NCI-H2081 (cell line): ENCODE measurements around the gene PPP1CC.
"Not testable (repeated sequence)": the region's sequence is repeated elsewhere in the genome, so short reads cannot be mapped to it uniquely, and the experiment has no call there.

Experiments used
- DNase-seq, 2 experiments: peaks; one replicate each; lab custom pipeline; 2025; lab: John Stamatoyannopoulos, UW

The PPP1CC gene

GRCh38 chr12:110742718-110743570, at the start of gene PPP1CC:
Gene PPP1CC, minus strand, starts transcription at chr12:110742891. Its CDS starts 184 bp downstream, at chr12:110742707.
- DNase-seq, result peak; percentile 96 to 98

DNA sequence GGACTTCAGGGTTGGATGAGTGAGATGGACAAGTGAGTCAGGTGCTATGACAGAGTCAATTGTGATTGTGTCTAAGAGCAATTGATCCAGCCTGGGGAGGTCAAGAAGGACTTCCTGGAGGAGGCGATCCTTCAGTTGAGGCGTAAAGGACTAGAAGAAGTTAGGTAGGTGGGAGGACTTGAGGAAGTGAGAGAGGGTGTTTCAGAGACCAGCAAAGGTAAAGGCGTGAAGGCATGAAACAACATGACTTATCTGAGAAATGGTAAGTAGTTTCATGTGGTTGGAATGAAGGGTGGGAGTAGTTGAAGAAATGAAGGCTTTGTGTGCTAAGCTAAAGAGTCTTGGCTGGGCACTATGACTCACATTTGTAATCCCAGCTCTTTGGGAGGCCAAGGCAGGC, 48.9 kb upstream of the PPP1CC start:
- DNase-seq, result no peak

DNA sequence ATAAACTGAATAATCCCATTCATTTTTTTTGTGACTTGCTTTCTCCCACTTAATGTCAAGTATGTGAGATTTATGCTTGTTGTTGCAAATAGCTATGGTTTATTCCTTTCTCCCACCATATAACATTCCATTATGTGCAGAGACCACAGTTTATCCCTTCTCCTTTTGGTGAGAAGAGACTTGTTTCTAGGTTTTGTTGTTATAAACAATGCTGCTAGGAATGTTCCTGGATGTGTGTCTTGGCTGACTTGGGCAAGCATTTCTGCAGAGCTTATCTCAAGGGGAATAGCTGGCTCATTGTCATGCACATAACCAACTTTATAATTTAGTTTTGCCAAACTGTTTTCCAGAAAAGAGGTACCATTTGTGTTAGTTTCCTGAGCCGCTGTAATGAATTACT, 47.6 kb upstream of the PPP1CC start:
- no peak for DNase-seq

DNA sequence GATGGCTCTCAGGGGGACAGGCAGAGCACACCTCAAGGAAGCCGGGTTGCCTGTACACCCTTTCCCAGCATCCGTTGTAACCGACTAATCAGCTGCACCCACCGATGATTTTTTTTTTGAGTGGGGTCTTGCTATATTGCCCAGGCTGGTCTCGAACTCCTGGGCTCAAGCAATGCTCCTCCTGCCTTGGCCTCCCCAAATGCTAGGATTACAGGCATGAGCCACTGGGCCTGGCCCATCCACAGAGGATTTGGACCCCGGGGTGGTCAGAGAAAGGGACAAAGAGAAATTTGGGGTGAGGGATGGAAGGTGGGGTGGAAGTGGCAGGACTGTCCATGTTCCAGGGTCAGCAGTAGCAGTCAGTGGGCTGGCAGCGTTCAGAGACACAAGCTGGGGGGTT, 43.3 kb upstream of the PPP1CC start:
- DNase-seq, result no peak

DNA sequence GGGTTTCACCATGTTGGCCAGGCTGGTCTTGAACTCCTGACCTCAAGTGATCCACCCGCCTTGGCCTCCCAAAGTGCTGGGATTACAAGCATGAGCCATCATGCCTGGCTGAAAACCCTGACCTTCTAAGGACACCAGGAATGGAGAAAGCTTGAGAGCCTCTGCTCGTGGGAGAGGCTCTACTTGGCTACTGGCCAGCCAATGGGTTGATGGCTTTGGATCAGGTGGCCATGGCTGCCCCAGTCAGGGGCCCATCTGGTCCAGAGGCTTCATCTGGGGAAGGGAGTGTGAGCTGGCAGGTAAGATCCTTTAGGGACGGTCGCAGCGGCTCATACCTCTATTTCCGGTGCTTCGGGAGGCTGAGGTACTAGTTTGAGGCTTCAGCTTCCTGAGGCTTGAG, 42.5 kb upstream of the PPP1CC start:
- DNase-seq, result no peak

DNA sequence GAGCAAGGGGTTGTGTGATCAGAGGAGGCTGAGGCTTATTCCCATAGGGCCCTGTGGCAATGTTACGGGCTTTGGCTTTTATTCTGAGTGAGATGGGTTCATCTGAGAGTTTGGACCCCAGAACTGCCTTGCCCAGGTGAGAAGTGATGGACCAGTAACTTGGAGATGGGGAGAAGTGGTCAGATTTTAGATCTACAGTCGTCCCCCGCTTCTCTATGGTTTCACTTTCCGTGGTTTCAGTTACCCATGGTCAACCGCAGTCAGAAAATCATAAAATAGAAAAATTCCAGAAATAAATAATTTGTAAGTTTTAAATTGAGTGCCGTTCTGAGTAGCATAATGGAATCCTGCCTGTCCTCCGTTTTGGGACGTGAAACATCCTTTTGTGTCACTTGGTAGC, 40.2 kb upstream of the PPP1CC start:
- no peak for DNase-seq

- DNase-seq, result no peak
These were observed 39.4 kb upstream of the PPP1CC start for GRCh38 chr12:110782094-110782493.

DNA sequence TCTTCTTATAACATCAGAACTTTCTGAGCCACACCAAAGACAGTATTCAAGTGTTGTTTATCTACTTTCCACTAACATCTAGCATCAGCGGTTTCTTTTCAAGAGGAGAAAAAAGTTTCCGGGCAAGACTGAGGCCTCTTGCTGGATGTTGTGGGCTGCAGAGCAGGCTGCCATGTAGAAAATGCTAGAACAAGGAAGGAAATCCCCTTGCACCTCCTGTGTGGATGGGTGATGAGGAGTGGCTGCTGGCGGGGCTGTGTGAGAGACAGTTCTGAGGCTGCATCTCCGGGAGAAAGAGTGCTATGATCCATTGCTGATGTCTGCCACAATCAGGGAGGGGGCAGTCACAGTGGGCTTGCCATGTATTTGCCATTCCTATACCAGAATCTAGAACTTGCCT, 37.8 kb upstream of the PPP1CC start:
- no peak for DNase-seq

- no peak for DNase-seq
These were observed 36.3 kb upstream of the PPP1CC start for GRCh38 chr12:110778833-110779577.

DNA sequence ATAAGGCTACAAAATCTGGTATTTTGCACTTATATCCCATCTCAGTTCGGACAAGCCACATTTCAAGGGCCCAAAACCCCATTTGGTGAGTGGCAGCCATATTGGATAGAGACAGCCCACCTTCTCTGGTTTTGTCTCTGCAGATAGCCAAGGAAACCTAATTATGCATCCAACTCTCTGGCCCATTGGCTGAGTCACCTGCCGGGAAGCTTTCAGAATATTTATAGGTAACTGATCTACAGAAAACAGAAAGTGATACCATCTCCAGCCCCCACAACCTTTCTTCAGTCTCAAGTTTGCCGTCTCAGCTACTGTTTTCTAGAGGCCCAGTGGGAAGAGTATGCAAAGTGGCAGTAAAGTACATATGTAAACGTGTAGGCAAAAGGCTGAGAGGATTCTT, 33.7 kb upstream of the PPP1CC start:
- DNase-seq, result no peak

GRCh38 chr12:110775997-110776396, 33.3 kb upstream of the PPP1CC start:
- no peak for DNase-seq

- no peak for DNase-seq
These were observed 32.1 kb upstream of the PPP1CC start for GRCh38 chr12:110774824-110775223.

- no peak for DNase-seq
These were observed 26.3 kb upstream of the PPP1CC start for GRCh38 chr12:110768960-110769359.

DNA sequence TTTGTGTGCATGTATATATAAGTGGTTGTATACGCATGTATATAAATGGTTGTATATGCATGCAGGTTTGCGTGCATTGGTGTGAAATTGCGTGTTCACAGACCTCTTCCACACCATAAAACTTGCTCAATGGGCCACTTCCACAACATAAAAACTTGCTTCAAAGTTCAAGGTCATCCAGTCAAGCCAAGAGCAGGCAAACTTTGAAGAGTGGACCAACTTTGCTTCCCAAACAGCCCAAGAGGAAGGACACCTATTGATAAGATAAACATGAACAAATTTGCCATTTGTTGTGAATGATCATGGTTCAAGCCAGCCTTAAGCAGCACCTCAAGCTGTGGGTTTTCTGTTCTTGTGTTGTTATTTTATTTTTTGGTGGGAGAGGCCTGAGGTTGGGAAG, 25.2 kb upstream of the PPP1CC start:
- no peak for DNase-seq

GRCh38 chr12:110766311-110767154, 23.8 kb upstream of the PPP1CC start:
- no peak for DNase-seq

GRCh38 chr12:110765572-110765971, 22.9 kb upstream of the PPP1CC start:
- DNase-seq, result not testable (repeated sequence)

GRCh38 chr12:110765111-110765510, 22.4 kb upstream of the PPP1CC start:
- no peak for DNase-seq

- DNase-seq, result no peak
These were observed 20.9 kb upstream of the PPP1CC start for GRCh38 chr12:110763583-110763982.

- no peak for DNase-seq
These were observed 20.2 kb upstream of the PPP1CC start for GRCh38 chr12:110762891-110763290.

DNA sequence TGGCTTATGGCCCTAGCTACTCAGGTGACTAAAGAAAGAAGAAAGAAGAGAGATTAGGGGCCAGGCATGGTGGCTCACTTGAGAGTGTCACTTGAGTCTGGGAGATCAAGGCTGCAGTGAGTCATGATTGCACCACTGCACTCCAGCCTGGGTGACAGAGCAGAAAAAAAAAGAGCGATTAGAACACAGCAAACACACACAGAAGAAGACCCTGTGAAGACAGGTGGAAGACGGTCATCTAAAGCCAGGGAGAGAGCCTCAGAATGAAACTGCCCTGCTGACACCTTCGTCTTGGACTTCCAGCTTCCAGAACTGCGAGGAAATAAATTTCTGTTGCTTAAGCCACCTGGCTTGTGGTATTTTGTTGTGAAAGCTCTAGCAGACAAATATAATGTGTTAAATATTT, 17.5 kb upstream of the PPP1CC start:
- DNase-seq, result no peak

DNA sequence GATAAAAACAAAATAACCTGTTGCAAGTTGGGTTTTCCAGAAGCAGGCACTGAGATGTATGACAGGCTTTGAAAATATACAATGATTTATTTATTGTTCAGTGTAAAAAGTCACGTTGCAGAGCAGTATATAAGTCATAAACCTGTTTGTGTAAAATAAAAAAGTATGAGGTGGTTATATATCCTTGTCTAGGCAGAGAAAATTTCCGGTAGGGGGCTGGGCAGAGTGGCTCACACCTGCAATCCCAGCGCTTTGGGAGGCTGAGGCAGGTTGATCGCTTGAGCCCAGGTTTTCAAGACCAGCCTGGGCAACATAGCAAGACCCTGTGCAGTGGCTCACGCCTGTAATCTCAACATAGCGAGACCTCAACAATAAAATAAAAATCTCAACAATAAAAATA, 16.2 kb upstream of the PPP1CC start:
- no peak for DNase-seq

GRCh38 chr12:110756611-110757010, 13.9 kb upstream of the PPP1CC start:
- no peak for DNase-seq
